Endothelial cell (in vitro differentiated cells): ENCODE results near the gene CTU1. TPM values are rescaled to one million over a fixed set of nuclear protein-coding genes. Genes with fewer than 3 reads are reported as not detected.
"Not testable (repeated sequence)": the region's sequence is repeated elsewhere in the genome, so short reads cannot be mapped to it uniquely, and the experiment has no call there.

Source experiments
- DNase-seq: peaks from one replicate; pipeline ENCODE4 v3.0.0; 2021; ENCODE audit warnings: low spot score
- H3K27ac Mint-ChIP-seq: one replicate; pipeline ENCODE4 v1.8.0; 2021; ENCODE audit warnings: mixed read lengths, inconsistent platforms; ENCODE audit not compliant: unreplicated experiment
- H3K27me3 Mint-ChIP-seq: one replicate; pipeline ENCODE4 v1.8.0; 2021; ENCODE audit warnings: mild to moderate bottlenecking, moderate library complexity, mixed read lengths, inconsistent platforms; ENCODE audit not compliant: unreplicated experiment
- H3K36me3 Mint-ChIP-seq: one replicate; pipeline ENCODE4 v1.8.0; 2021; ENCODE audit warnings: mild to moderate bottlenecking, low read depth, mixed read lengths, inconsistent platforms; ENCODE audit not compliant: unreplicated experiment
- H3K4me1 Mint-ChIP-seq: one replicate; pipeline ENCODE4 v1.8.0; 2021; ENCODE audit warnings: mild to moderate bottlenecking, mixed read lengths, inconsistent platforms; ENCODE audit not compliant: unreplicated experiment
- H3K4me3 Mint-ChIP-seq: one replicate; pipeline ENCODE4 v1.8.0; 2021; ENCODE audit warnings: mild to moderate bottlenecking, mixed read lengths, inconsistent platforms; ENCODE audit not compliant: unreplicated experiment
- H3K9me3 Mint-ChIP-seq: one replicate; pipeline ENCODE4 v1.8.0; 2021; ENCODE audit warnings: mixed read lengths, inconsistent platforms; ENCODE audit not compliant: unreplicated experiment
- total RNA-seq: library from RNA; stranded (reverse); fragmentation: NEBNext Ultra II Directional; extraction: Animal tissue kit (Norgen Biotek cat#: 25700); gene quantifications from one replicate; pipeline ENCODE4 v1.2.1, GENCODE V29; 2021; ENCODE audit not compliant: unreplicated experiment
- TF ChIP-seq, protein P1 (sequence below): fragments of 200-600 bp; sonication (generic); IDR thresholded peaks from one replicate; pipeline ENCODE4 v1.5.0; 2021; ENCODE audit warnings: antibody characterized with exemption; ENCODE audit not compliant: unreplicated experiment

Gene CTU1
- total RNA-seq, 1 donor from 2014 or later, result 5.4 TPM

GRCh38 chr19:51147663-51148062, 39.5 kb upstream of the CTU1 start:
- Mint-ChIP-seq H3K27ac (no peak overlapping the region), H3K36me3 (peaks cover 10% of the 10 kb centered on the region), H3K4me1 (peaks cover 13% of the 10 kb centered on the region), H3K9me3 (no peaks in the 10 kb centered on the region), H3K4me3 (no peak overlapping the region), H3K27me3 (peaks cover 9% of the 10 kb centered on the region)
- TF ChIP-seq, protein P1, sequence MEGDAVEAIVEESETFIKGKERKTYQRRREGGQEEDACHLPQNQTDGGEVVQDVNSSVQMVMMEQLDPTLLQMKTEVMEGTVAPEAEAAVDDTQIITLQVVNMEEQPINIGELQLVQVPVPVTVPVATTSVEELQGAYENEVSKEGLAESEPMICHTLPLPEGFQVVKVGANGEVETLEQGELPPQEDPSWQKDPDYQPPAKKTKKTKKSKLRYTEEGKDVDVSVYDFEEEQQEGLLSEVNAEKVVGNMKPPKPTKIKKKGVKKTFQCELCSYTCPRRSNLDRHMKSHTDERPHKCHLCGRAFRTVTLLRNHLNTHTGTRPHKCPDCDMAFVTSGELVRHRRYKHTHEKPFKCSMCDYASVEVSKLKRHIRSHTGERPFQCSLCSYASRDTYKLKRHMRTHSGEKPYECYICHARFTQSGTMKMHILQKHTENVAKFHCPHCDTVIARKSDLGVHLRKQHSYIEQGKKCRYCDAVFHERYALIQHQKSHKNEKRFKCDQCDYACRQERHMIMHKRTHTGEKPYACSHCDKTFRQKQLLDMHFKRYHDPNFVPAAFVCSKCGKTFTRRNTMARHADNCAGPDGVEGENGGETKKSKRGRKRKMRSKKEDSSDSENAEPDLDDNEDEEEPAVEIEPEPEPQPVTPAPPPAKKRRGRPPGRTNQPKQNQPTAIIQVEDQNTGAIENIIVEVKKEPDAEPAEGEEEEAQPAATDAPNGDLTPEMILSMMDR, result no peak
- no peak for DNase-seq

DNA sequence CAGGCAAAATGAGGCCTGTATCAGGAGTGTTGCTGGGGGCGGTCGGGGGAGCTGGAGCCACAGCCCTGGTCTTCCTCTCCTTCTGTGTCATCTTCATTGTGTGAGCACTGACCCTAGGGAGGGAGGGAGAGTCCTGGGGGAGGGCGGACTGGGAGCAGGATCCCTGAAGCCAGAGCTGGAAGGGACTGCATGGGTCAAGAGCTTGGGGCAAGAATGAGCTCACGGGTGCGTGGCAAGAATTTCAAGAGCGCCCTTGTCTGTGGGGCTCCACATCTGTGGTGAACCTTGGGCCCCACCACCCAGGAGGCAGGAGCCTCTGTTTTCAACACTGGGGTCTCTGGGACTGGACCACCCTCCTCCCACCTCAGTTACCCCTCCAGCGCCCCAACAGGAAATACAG, 38.5 kb upstream of the CTU1 start:
- peaks cover 8% of the 10 kb centered on the region for H3K27me3 Mint-ChIP-seq
- peaks cover 5% of the 10 kb centered on the region for H3K36me3 Mint-ChIP-seq
- H3K4me3 Mint-ChIP-seq, result no peak overlapping the region
- H3K9me3 Mint-ChIP-seq, result no peaks in the 10 kb centered on the region
- TF ChIP-seq, protein P1, result no peak
- peaks cover 13% of the 10 kb centered on the region for H3K4me1 Mint-ChIP-seq
- H3K27ac Mint-ChIP-seq, result no peak overlapping the region
- no peak for DNase-seq

DNA sequence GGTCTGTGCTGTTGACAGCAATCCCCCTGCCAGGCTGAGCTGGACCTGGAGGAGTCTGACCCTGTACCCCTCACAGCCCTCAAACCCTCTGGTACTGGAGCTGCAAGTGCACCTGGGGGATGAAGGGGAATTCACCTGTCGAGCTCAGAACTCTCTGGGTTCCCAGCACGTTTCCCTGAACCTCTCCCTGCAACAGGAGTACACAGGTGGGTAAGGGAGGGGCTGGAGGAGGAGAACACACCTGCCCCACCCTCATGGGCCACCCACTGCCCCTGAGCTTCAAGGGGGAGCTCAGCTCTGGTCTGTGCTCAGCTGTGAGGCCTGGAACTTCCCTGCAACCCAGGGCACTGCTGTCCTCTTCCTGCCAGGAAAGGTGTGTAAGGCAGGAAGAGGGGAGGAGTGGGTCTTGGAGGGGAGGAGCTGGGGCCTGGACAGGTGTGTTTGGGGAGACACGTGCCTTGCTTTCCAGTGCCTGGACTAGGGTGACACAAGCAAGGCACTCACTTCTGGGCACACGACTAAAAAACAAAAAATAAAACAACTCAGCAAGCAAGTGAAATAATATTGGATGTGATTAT, 37.8 kb upstream of the CTU1 start:
- Mint-ChIP-seq H3K4me3 (no peak overlapping the region), H3K4me1 (peaks cover 8% of the 10 kb centered on the region), H3K27ac (no peak overlapping the region), H3K9me3 (no peaks in the 10 kb centered on the region), H3K27me3 (peaks cover 8% of the 10 kb centered on the region), H3K36me3 (peaks cover 5% of the 10 kb centered on the region)
- no peak for DNase-seq
- TF ChIP-seq, protein P1, result no peak

DNA sequence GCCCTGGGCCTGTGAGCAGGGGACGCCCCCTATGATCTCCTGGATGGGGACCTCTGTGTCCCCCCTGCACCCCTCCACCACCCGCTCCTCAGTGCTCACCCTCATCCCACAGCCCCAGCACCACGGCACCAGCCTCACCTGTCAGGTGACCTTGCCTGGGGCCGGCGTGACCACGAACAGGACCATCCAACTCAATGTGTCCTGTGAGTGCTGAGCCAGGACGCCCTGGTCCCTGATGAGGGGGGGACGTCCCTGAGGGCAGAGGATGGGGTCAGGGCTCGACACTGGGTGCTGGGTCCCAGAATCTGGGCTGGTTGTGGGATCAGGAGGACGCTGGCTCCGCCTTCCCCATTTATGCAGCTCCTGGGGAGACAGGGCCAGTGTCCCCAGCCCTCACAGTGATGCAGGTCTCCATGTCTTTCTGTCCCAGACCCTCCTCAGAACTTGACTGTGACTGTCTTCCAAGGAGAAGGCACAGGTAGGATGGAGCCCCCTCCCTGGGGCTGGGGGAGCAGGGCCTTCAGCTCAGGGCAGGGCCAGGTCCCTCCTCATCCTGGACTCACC, 36.4 kb upstream of the CTU1 start:
- Mint-ChIP-seq H3K27me3 (peaks cover 8% of the 10 kb centered on the region), H3K9me3 (no peaks in the 10 kb centered on the region), H3K36me3 (no peaks in the 10 kb centered on the region), H3K4me1 (no peaks in the 10 kb centered on the region), H3K4me3 (no peak overlapping the region), H3K27ac (no peak overlapping the region)
- DNase-seq, result no peak
- TF ChIP-seq, protein P1, result no peak

DNA sequence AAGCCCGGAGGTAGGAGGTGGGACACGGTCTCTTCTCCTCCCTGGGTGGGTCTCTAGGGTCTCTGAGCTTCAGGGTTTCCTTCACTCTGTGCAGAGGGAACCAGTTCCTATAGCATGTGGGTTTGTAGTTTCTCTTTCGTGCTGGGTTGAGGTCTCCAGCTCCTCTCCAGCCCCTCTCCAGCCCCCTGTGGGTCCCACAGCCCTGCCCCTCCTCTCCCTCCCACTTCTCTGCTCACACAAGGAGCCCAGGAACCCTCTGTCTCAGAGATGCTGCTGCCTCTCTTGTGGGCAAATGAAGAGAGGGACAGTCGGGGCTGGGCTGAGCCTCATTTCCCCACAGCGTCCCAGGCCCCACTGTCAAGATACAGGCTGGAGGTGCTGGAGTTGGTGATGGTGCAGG, 35.3 kb upstream of the CTU1 start:
- no peak for DNase-seq
- TF ChIP-seq, protein P1, result no peak
- peaks cover 8% of the 10 kb centered on the region for H3K27me3 Mint-ChIP-seq

GRCh38 chr19:51142809-51143475, 34.7 kb upstream of the CTU1 start:
- not testable (repeated sequence) for DNase-seq, H3K36me3 Mint-ChIP-seq, H3K4me1 Mint-ChIP-seq, H3K27me3 Mint-ChIP-seq, H3K27ac Mint-ChIP-seq, H3K9me3 Mint-ChIP-seq, H3K4me3 Mint-ChIP-seq

More for the DNA sequence above, 35.3 kb upstream of the CTU1 start:
- H3K4me3 Mint-ChIP-seq, result no peak overlapping the region
- H3K9me3 Mint-ChIP-seq, result no peaks in the 10 kb centered on the region
- no peaks in the 10 kb centered on the region for H3K36me3 Mint-ChIP-seq
- no peaks in the 10 kb centered on the region for H3K4me1 Mint-ChIP-seq
- no peak overlapping the region for H3K27ac Mint-ChIP-seq
